A204.1 (cell line): ENCODE data around the gene CPD.
"Not testable (repeated sequence)": the region's sequence is repeated elsewhere in the genome, so short reads cannot be mapped to it uniquely, and the experiment has no call there.

Source experiments
- FAIRE-seq: peaks from 2 replicates; lab custom pipeline; 2012; peaks lifted over from hg19 to GRCh38; lab: Jason Lieb, UNC

The CPD gene

GRCh38 chr17:30429155-30429554, 50.4 kb downstream of the CPD start:
- peak; percentile 11 for FAIRE-seq

- FAIRE-seq: no peak
Measured at GRCh38 chr17:30433514-30433913, 54.8 kb downstream of the CPD start.

GRCh38 chr17:30436729-30437128, 58.0 kb downstream of the CPD start:
- FAIRE-seq: no peak

- FAIRE-seq: no peak
Measured at GRCh38 chr17:30443721-30444120, 65.0 kb downstream of the CPD start.

- not testable (repeated sequence) for FAIRE-seq
Measured at GRCh38 chr17:30446640-30447039, 67.9 kb downstream of the CPD start.

GRCh38 chr17:30449480-30449879, 70.8 kb downstream of the CPD start:
- FAIRE-seq: no peak

DNA sequence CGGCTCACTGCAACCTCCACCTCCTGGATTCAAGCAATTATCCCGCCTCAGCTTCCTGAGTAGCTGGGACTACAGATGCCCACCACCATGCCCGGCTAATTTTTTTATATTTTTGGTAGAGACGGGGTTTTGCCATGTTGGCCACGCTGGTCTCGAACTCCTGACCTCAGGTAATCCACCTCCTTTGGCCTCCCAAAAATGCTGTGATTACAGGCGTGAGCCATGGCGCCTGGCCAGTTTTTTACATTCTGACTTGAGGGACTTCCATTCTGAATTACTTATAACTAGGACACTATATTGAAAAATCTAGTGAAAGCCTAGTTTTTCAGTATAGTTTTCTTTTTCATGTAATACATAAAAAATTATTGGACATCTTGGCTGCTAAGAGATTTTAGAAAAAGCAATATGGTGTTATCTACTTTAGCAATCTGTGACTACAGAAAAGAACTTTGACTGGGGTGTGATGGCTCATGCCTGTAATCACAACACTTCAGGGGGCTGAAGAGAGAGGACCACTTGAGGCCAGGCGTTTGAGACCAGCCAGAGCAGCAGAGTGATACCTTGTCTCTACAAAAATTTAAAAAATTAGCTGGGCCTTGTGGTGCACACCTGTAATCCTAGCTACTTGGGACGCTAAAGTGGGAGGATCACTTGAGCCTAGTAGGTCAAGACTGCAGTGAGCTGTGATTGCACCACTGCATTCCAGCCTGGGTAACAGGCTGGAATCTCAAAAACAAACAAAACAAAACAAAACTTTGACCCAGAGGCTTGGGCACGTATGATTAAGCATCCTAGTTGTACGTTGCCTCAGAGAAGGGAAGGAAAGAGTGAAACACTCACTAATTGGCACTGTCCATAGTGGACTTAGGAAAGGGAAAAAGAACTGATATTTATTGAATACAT, 71.6 kb downstream of the CPD start:
- no peak for FAIRE-seq

- FAIRE-seq: no peak
Measured at GRCh38 chr17:30454635-30455034, 75.9 kb downstream of the CPD start.

- FAIRE-seq: no peak
Measured at GRCh38 chr17:30458371-30458770, 79.6 kb downstream of the CPD start.

DNA sequence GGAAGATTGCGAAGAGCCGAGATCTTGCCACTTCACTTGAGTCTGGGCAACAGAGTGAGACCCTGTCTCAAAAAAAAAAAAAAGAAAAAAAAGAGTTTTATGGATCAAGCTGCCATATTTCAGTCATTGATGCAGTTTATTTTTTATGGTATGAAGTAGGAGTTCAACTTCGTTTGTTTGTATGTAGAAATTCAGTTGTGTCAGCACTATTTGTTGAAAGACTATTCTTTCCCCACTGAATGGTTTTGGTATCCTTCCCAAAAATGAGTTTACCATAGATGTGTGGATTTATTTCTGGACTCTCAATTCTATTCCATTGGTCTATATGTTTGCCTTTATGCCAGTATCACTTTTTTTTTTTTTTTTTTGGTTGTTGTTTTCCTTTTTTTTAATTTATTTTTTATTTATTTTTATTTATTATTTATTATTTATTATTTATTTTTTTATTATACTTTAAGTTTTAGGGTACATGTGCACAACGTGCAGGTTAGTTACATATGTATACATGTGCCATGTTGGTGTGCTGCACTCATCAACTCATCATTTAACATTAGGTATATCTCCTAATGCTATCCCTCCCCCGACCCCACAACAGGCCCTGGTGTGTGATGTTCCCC, 80.2 kb downstream of the CPD start:
- not testable (repeated sequence) for FAIRE-seq

DNA sequence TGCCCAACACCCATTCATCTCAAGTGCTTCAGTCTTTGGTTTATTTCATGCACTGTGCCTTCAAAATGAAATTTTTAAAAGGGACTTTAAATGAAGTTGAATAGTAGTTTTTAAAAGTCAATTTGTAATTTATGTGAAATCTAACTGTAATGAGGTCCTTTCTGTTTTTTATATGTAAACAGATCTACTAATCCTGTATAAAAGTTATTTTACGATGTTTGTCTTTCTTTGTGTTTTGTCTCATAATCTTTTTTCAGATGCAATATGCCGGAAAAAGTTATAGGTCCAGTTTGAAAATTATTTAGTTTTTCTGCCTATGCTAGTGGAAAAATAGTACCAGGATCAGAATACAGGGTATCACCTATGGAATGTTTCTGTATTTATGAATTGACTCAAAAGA, 89.7 kb downstream of the CPD start:
- no peak for FAIRE-seq

DNA sequence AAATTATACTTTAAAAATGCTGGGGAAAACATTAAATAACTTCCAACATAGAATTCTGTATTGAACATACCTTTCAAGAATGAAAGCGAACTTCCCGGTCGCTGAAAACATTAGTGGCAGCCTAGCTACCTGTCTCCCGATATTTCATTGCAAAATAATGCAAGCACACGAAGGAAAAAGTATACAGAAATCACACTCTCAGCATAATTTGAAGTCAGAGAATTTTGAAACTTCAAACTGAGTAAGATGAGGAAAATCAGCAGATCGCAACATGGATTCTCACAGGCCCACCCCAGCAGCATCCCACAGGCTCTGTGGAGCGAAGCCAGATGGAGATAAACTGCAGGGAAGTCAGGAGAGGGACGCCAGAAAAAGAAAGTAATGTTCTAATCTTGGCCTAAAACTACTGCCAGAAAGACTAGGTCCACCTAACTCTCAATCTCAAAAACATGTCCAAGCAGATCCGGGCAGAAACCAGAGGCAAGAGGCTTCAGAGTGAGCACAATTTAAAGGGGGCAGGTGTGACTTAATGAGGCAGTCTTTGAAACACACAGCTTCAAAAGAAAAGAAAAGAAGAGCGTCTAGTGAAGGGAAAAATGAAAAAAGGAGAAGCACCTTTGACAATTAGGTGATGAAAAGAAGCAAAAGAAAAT, 93.6 kb downstream of the CPD start:
- FAIRE-seq: no peak

DNA sequence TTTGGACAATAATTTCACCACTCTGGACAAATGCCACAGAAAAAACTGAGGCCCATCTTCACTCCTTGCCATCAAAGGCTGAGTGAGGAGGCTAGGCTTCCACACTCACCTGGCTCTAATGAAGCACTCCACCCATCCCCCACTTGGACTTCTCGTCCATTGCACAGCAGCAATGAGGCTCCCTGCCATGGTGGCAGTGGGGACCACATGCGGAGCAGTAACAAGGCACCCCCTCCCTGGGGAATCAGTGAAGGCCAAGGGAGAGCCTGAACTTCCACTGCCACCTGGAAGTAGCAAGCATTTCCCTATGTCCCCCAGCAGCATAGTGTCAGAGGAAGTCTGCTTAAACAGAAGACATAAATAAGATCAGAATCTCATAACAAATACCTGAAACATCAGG, 96.5 kb downstream of the CPD start:
- no peak for FAIRE-seq

DNA sequence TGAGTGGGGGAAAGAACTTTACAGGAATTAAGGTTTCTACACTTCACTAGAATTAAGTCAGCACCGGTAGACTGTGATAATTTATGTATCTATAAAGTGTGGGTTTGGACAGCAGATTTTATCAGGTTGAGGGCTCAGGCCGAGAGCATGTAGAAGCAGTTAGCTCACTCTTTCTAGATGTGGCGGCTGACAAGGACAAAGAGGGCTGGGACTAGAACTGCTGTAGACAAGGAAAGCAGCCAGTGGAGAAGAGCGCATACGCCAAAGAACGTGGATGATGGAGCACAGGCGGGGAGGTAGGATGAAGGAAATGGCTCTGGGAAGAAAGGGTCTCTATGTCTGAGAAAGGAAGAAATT, 98.0 kb downstream of the CPD start:
- FAIRE-seq: no peak

DNA sequence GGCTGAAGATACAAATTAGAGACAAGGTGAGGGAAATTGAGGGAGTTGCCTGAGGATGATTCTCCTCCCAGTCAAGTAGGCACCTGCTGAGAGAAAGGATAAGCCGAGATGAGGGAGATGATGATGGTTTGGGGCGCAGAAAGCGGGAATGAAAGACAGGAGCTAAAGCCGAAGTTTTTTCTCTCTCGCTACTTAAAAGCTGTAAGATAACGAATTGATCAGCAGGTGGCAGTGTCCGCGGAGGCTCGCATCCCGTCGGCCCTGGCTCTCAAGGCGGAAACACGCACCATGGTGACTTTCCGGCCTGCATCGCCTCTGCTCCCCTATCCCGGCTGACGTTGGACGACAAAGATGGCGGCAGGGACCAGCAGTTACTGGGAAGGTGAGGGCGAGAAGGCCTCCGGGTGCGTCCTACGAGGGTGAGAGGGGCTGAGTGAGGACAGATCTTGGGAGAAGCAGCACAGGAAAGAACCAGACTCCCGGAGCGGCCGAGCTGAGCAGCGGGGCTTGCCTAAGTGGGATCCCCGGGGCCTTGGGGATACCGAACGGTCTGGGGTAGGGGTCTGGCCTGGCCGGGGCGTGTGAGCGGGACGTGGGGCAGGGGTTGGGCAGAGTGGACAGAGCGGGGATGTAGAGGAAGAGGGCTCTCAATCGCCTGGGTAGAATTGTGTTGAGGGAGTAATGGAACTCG, 98.5 kb downstream of the CPD start, which contains the start of gene GOSR1:
TSS of gene GOSR1 (plus strand) at position 326 of the 691 bp plus-strand sequence. CDS start at position 352, 26 bp downstream.
- peak; percentile 93 for FAIRE-seq

- no peak for FAIRE-seq
Measured at GRCh38 chr17:30477774-30478115, 99.0 kb downstream of the CPD start.

DNA sequence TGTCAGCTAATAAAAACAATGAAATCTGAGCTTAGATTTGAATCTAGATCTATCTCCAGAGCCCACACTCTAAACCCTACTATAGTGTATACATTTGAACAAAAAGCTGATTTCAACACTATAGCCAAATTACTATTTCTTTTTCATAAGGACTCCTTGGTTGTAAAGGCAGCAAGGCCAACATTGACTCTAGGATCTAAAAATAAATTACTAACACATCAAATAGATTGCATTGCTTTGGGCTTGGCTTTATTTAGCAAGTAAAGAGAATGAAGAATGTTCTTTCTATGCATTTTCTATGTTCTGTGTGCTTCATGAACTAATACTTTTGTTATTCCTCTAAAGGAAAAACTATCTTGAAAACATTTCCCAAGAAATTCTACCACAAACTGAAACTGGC, 103.8 kb downstream of the CPD start:
- FAIRE-seq: no peak

GRCh38 chr17:30483159-30483558, 104.4 kb downstream of the CPD start:
- FAIRE-seq: no peak

- FAIRE-seq: no peak
Measured at GRCh38 chr17:30493780-30494179, 115.1 kb downstream of the CPD start.

GRCh38 chr17:30495586-30495985, 116.9 kb downstream of the CPD start:
- no peak for FAIRE-seq

DNA sequence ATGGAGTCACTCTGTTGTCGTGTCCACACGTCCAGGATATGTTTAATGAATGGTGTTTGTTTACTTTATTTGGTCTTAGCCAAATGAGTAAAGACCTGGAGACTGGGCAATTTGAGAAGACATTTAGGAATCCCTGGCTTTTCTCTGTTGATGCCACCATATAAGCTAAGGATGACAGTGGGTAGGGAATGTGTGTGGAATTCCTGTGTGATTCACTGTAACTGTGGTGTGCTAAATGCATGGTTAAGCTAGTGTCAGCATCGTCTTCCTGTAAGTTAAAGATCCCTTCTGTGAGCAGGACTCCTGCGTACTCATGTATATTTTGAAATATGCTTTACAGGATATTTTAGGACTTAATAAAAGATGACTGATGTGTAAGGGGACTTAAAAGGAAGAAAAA, 124.8 kb downstream of the CPD start:
- no peak for FAIRE-seq

DNA sequence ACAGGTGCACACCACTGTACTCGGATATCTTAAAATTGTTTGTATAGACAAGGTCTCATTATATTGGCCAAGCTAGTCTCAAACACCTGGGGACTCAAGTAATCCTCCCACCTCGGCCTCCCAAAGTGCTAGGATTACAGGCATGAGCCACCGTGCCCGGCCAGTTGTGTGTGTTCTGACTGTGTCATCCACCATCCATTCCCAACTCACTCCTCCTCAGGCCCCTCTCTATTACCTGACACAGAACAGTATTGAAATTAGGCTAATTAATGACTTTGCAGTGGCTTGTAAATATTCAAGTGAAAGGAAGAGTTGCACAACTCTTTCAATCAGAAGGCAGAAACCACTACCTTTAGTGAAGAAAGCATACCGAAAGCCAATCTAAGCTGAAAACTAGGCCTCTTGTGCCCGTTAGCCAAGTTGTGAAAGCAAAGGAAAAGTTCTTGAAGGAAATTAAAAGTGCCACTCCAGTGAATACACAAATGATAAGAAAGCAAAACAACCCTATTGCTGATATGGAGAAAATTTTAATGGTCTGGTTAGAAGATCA, 127.2 kb downstream of the CPD start:
- FAIRE-seq: no peak
